GM21526 (cell line): ENCODE data around the gene POU6F2.
"Not testable (repeated sequence)": the region's sequence is repeated elsewhere in the genome, so short reads cannot be mapped to it uniquely, and the experiment has no call there.

Experiments
- ATAC-seq: cut with Tn5 transposase; IDR thresholded peaks from one replicate; pipeline ENCODE4 v1.9.1; 2021; ENCODE audit warnings: moderate library complexity; ENCODE audit not compliant: unreplicated experiment, low FRiP score

Gene POU6F2

DNA sequence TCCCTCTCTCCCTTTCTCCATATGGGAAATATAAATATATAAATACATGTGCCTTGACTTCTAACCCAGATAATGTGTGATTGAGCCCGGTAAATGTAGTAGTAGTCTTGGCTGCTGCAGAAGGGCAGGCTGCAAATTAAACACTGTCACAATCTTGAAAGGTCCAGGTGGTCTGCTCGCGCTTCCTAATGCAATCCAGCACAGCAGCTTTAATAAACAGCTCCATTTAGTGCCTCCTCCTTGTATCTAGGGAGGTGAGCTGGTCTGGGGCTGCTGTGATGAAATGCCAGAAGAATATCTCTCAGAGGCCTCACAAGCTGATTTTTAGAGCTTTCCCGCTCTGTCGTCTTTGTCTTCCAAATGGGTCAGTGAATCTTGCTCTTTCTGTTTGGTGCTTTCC, 782 bp downstream of the POU6F2 start:
- ATAC-seq, result no peak

- ATAC-seq, result no peak
These were observed 14.5 kb downstream of the POU6F2 start for GRCh38 chr7:38992203-38992602.

DNA sequence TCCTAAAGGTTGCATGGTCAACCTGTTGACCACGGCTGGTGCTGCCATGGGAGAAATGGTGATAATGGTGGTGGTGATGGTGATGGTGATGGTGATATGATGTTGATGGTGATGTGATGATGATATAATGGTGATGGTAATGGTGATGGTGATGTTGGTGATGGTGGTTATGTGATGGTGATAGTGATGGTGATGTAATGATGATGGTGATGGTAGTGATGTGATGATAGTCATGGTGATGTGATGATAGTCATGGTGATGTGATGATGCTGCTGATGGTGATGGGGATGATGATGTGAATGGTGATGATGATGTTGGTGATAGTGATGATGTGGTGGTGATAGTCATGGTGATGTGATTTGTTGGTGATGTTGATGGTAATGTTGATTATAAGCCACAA, 23.9 kb downstream of the POU6F2 start:
- ATAC-seq, result no peak

DNA sequence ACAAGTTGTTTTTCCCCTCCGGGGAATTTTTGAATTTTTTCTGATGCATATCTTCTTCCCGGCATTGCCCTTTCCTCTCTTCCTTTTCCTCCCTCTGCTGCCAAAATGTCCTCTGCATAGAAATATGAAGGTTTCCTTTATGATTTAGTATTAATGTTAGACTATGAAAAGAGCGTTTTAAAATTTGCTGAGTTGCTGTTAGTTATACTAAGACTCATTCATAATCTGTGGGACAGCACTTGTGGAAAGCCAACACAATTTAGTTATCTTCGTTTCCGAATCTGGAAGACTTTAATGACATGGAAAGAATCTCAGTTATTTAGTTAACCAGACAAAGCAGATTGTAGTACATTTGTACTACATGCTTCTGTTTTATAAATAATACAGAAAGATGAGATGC, 25.0 kb downstream of the POU6F2 start:
- ATAC-seq, result no peak

GRCh38 chr7:39005036-39005435, 27.3 kb downstream of the POU6F2 start:
- no peak for ATAC-seq

DNA sequence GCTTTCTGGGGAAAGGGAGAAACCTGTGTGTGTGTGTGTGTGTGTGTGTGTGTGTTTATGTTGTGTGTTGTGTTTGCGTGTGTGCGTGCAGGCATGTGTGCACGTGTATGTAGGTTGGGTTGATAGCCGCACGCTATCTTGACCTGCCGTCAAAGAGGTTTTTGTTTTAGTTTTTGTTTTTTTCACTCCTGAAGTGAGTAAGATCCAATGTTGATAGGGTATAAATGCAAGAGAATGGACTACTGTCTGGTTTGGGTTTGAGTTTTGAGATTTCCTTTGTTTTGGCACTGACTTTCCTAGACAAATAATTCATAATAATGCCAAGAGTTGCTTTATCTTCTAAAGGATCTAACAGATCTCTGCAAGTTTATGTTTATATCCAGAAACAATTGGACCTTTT, 27.8 kb downstream of the POU6F2 start:
- no peak for ATAC-seq

DNA sequence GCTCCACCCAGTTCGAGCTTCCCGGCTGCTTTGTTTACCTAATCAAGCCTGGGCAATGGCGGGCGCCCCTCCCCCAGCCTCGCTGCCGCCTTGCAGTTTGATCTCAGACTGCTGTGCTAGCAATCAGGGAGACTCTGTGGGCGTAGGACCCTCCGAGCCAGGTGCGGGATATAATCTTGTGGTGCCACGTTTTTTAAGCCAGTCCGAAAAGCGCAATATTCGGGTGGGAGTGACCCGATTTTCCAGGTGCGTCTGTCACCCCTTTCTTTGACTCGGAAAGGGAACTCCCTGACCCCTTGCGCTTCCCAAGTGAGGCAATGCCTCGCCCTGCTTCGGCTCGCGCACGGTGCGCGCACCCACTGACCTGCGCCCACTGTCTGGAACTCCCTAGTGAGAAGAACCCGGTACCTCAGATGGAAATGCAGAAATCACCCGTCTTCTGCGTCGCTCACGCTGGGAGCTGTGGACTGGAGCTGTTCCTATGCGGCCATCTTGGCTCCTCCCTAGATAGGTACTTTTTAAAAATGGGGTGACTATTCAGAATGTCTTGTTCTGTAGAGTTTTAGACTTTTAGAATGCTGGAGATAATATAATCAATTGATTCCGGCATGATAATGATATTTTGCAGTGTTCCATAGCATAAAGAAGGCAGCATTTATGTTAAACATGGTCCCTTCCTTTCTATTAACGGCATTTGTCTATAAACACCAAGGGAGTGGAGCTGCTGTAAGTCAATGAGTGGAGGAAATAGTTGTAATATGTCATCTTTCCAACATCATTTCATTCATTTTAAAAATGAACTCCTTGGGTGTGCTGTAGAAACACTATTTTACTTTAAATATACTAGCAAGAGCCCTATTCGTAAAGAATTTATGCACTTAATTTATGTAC, 35.6 kb downstream of the POU6F2 start:
- not testable (repeated sequence) for ATAC-seq

- ATAC-seq, result no peak
These were observed 38.9 kb downstream of the POU6F2 start for GRCh38 chr7:39016609-39017008.

DNA sequence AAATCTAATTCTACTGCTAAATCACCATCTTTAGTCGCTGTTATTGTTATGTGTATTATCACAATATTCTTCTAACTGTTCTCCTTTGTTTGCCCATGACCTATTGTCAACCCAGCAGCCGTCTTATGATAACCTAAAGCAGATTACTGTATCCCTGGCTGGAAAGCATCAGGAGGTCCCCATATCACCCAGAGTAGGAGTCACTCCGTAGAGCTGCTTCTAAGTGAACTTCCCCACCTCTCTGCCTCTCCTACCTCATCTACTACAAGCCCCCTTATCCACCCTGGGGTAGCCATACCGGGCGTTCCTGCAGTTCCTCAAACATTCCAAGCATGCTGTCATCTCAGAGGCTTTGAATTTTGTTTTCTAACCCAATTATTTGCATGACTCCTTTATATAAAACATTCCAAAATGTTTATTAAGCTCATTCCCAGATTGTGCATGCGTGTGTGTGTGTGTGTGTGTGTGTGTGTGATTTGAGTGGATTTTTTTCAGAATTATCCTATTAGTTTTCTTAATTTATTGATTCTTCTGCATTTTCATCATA, 39.7 kb downstream of the POU6F2 start:
- ATAC-seq, result no peak

DNA sequence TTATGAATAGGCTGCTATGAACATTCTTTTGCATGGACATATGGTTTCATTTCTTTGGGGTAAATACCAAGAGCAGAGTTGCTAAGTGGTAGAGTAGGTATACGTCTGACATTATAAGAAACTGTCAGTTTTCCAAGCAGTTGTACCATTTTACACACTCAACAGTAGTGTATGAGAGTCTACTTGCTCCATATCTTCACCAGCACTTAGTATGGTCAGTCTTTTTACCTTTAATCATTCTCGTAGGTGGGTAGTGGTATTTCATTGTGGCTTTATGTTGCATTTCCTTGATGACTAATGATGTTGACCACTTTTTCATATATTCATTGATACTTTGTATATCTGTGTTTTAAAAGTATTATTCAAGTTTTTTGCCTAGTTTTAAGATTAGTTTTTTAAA, 45.1 kb downstream of the POU6F2 start:
- ATAC-seq, result no peak

DNA sequence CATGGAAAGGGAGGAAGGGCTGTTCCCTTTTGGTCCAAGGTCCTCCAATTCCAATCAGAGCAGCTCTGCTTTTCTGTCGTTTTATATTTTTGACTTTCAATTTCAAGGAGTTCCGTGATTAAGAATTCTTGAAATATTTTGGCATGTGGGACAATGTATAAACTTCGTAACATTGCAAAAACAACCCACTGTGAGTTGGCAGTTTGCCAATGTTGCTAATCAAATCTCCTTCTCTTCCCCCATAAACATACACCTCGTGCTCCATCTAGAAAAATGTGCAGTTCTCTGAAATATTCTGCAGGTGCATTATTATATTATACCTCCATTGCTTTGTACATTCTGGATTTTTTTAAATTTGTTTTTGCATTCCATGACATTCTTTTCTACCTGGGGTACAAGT, 49.8 kb downstream of the POU6F2 start:
- no peak for ATAC-seq

- ATAC-seq, result no peak
These were observed 56.3 kb downstream of the POU6F2 start for GRCh38 chr7:39033885-39034624.

GRCh38 chr7:39035156-39035555, 57.4 kb downstream of the POU6F2 start:
- no peak for ATAC-seq

DNA sequence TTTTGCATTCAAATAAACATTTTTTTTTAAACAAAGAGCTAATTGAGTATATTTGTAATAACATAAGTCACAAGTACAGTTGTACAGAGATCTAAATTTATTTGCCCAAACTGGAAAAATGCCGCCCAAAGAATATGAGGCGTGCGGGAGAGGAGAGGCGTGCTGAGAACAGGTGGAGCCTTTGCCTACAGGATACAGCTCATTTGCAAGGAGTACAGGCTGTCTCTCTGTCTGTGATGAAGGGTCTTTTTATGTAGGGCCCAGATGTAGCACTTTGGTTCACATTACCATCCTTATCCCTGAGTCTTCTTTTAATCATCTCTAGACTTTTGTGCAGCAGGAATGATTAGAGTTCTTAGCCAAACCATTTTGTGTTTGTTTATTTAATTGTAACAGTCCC, 58.2 kb downstream of the POU6F2 start:
- no peak for ATAC-seq

GRCh38 chr7:39042670-39043069, 65.0 kb downstream of the POU6F2 start:
- ATAC-seq, result no peak

DNA sequence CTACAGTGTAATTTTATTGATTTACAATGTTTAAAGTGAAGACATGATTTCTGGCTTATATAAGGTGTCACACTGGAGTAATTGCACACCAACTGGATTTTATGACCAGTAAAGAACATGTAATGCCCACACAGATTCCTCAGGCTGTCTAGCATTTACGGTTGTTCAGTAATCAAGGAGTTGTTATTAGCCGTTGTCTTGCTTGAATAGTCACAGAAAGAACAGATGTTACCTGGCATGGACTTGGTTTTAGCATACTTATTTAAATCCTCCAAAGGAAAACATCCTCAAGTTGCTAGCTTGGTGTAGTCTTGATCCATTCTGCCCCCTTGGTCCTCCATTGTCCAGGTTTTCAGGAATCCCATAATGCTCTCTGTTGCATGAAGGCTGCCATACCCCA, 65.8 kb downstream of the POU6F2 start:
- no peak for ATAC-seq

- ATAC-seq, result no peak
These were observed 66.8 kb downstream of the POU6F2 start for GRCh38 chr7:39044489-39044888.

GRCh38 chr7:39045231-39045630, 67.5 kb downstream of the POU6F2 start:
- ATAC-seq, result no peak

GRCh38 chr7:39051279-39051678, 73.6 kb downstream of the POU6F2 start:
- no peak for ATAC-seq

GRCh38 chr7:39051707-39052106, 74.0 kb downstream of the POU6F2 start:
- no peak for ATAC-seq

- ATAC-seq, result no peak
These were observed 77.0 kb downstream of the POU6F2 start for GRCh38 chr7:39054731-39055130.

- ATAC-seq, result no peak
These were observed 78.4 kb downstream of the POU6F2 start for GRCh38 chr7:39056153-39056552.
